GM12864 (cell line): ENCODE data around the gene SLC14A1.

ENCODE experiments used
- DNase-seq: peaks from one replicate; pipeline ENCODE4 v3.0.0-alpha.2; 2011; ENCODE audit warnings: low read depth
- H3K4me3 ChIP-seq: 2 replicates; pipeline ENCODE4 v1.5.1; 2011; ENCODE audit warnings: mild to moderate bottlenecking, low read depth, low read length, control low read depth
- CTCF ChIP-seq: IDR thresholded peaks from 2 replicates; pipeline ENCODE4 v1.5.1; 2011; ENCODE audit warnings: low read depth, mild to moderate bottlenecking, moderate library complexity, low read length, control low read depth, inconsistent platforms; ENCODE audit errors: missing control alignments

Gene SLC14A1

GRCh38 chr18:45728336-45729010 is 4.5 kb downstream of the SLC14A1 start:
- no peak for DNase-seq
- no peak for TF ChIP-seq CTCF
- no peak overlapping the region for H3K4me3 ChIP-seq

GRCh38 chr18:45730832-45731575 is 7.0 kb downstream of the SLC14A1 start:
- DNase-seq, result no peak
- TF ChIP-seq CTCF, result no peak
- H3K4me3 ChIP-seq, result no peak overlapping the region

- DNase-seq, result no peak
- H3K4me3 ChIP-seq, result no peak overlapping the region
- no peak for TF ChIP-seq CTCF
Observed at GRCh38 chr18:45731716-45732115, 7.7 kb downstream of the SLC14A1 start.

GRCh38 chr18:45733535-45733934 is 9.6 kb downstream of the SLC14A1 start:
- TF ChIP-seq CTCF, result no peak
- no peak overlapping the region for H3K4me3 ChIP-seq
- DNase-seq, result no peak

GRCh38 chr18:45734505-45734904 is 10.5 kb downstream of the SLC14A1 start:
- H3K4me3 ChIP-seq, result no peak overlapping the region
- TF ChIP-seq CTCF, result no peak
- no peak for DNase-seq

- no peak for DNase-seq
- H3K4me3 ChIP-seq, result no peak overlapping the region
- TF ChIP-seq CTCF, result no peak
Observed at GRCh38 chr18:45734944-45735343, 11.0 kb downstream of the SLC14A1 start.

GRCh38 chr18:45738660-45739059 is 14.7 kb downstream of the SLC14A1 start:
- TF ChIP-seq CTCF, result no peak
- H3K4me3 ChIP-seq, result no peak overlapping the region
- no peak for DNase-seq
